IMR-90 (cell line): ENCODE data around the gene HOXA3. TPM values are rescaled to one million over a fixed set of nuclear protein-coding genes. Genes with fewer than 3 reads are reported as not detected.
A peak's percentile ranks its signal among the peaks of the same experiment; 100 is the strongest.

Experiments used
- NFE2L2 ChIP-seq: fragments of 150-350 bp; IDR thresholded peaks from 2 replicates; pipeline ENCODE4 v1.6.1; 2016; ENCODE audit warnings: low read depth, mild to moderate bottlenecking, low read length
- RFX5 ChIP-seq: IDR thresholded peaks from 2 replicates; pipeline ENCODE4 v1.8.0; 2012; ENCODE audit warnings: low read depth, mild to moderate bottlenecking, low read length, moderate library complexity
- polyA plus RNA-seq, 3 experiments: library from polyadenylated mRNA; depleted of rRNA; stranded (reverse); fragments of >200 nt; gene quantifications; 2 replicates each; pipeline ENCODE4 v1.2.3, GENCODE V29; 2012; ENCODE audit warnings: low replicate concordance in 1 of 3
- total RNA-seq: library from RNA; depleted of rRNA; stranded (reverse); fragments of >200 nt; gene quantifications from 2 replicates; pipeline ENCODE4 v1.2.3, GENCODE V29; 2012
- TF ChIP-seq, protein P1 (sequence below): fragments of 150-350 bp; IDR thresholded peaks from 2 replicates; pipeline ENCODE4 v1.6.1; 2017; ENCODE audit warnings: mild to moderate bottlenecking, antibody characterized with exemption, low read length, low read depth

HOXA3 gene
- total and polyA plus RNA-seq, 2 of the 4 experiments (the other 2 are of a cell fraction) = 0.90 to 5.4 TPM

DNA sequence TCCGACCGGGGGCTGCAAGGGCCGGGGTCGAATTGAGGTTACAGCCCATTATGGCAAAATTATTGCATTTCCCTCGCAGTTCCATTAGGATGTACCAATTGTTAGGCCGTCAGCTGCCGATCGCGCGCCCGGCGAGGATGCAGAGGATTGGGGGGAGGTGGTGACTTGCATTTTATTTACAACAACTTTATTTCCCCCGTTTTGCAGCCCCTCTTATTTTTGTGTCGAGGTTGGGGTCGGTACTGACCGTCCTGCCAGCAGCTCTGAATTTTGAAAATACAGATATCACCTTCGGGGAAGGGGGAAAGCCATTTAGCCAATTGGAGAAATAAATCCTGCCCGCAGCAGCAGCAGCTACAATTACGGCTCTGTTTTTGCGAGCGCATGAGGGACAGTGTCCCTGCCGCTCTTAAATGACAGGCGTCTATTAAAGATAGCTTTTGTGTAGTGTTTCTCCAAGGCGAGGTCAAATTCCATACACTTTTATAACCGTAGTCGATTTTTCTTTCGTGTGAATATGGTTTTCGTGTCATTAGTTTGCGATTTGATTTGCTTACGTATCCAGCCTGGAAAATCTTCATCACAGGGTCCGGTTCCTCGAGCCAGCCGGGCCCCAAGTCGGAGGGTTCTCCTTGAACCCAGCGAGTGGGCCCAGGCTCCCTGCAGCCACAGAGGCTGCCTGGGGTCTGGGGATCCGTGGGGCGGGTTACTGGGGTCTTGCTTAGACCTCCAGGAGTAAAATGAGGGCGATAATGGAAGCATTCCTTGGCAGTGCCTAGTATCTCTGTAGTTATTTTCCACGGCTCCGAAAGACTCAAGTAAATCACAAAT is 8.2 kb downstream of the HOXA3 start (continued):
- TF ChIP-seq, protein P1, sequence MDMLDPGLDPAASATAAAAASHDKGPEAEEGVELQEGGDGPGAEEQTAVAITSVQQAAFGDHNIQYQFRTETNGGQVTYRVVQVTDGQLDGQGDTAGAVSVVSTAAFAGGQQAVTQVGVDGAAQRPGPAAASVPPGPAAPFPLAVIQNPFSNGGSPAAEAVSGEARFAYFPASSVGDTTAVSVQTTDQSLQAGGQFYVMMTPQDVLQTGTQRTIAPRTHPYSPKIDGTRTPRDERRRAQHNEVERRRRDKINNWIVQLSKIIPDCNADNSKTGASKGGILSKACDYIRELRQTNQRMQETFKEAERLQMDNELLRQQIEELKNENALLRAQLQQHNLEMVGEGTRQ = no peak
- 0 out of 2 replicates have a peak, but pooled peaks have one; percentile 3 for TF ChIP-seq NFE2L2
- TF ChIP-seq RFX5 = no peak
